Measurements from ENCODE around the gene DISP3.

Gene DISP3

GRCh38 chr1:11558871-11559590, 80.1 kb downstream of the DISP3 start:
- no peak for DNase-seq
- Histone ChIP-seq H3K4me1 (peaks cover 6% of the 10 kb centered on the region), H3K4me3 (ENCODE audit: low read depth, low read length) (no peak overlapping the region), H3K9me3 (no peaks in the 10 kb centered on the region), H3K27me3 (no peaks in the 10 kb centered on the region), H3K36me3 (no peaks in the 10 kb centered on the region)
- no peak for TF ChIP-seq CTCF (IDR thresholded peaks at IDR 0.05; ENCODE audit: low read depth, low read length)

- Histone ChIP-seq H3K9me3 (no peaks in the 10 kb centered on the region), H3K4me1 (peaks cover 11% of the 10 kb centered on the region), H3K36me3 (no peaks in the 10 kb centered on the region), H3K27me3 (no peaks in the 10 kb centered on the region), H3K4me3 (ENCODE audit: low read depth, low read length) (no peak overlapping the region)
- no peak for TF ChIP-seq CTCF (IDR thresholded peaks at IDR 0.05; ENCODE audit: low read depth, low read length)
- DNase-seq = peak; percentile 26
Measured at GRCh38 chr1:11559591-11559970, 80.6 kb downstream of the DISP3 start.

- DNase-seq = no peak
- Histone ChIP-seq H3K27me3 (no peaks in the 10 kb centered on the region), H3K4me1 (peaks cover 11% of the 10 kb centered on the region)
Measured at GRCh38 chr1:11560061-11560460, 81.1 kb downstream of the DISP3 start.

GRCh38 chr1:11561740-11562139, 82.8 kb downstream of the DISP3 start:
- Histone ChIP-seq H3K4me1 (peaks cover 11% of the 10 kb centered on the region), H3K27me3 (no peaks in the 10 kb centered on the region), H3K36me3 (no peaks in the 10 kb centered on the region), H3K4me3 (ENCODE audit: low read depth, low read length) (no peak overlapping the region), H3K9me3 (no peaks in the 10 kb centered on the region)
- no peak for DNase-seq
- TF ChIP-seq CTCF (IDR thresholded peaks at IDR 0.05; ENCODE audit: low read depth, low read length) = no peak

More at GRCh38 chr1:11560061-11560460, 81.1 kb downstream of the DISP3 start:
- no peaks in the 10 kb centered on the region for H3K9me3 ChIP-seq
- H3K4me3 ChIP-seq (ENCODE audit: low read depth, low read length) = no peak overlapping the region
- no peak for TF ChIP-seq CTCF (IDR thresholded peaks at IDR 0.05; ENCODE audit: low read depth, low read length)
- no peaks in the 10 kb centered on the region for H3K36me3 ChIP-seq

GRCh38 chr1:11562664-11563063, 83.7 kb downstream of the DISP3 start:
- Histone ChIP-seq H3K27me3 (no peaks in the 10 kb centered on the region), H3K4me1 (peaks cover 11% of the 10 kb centered on the region), H3K4me3 (ENCODE audit: low read depth, low read length) (no peak overlapping the region), H3K36me3 (no peaks in the 10 kb centered on the region), H3K9me3 (no peaks in the 10 kb centered on the region)
- DNase-seq = no peak
- TF ChIP-seq CTCF (IDR thresholded peaks at IDR 0.05; ENCODE audit: low read depth, low read length) = no peak

GRCh38 chr1:11563560-11564069, 84.7 kb downstream of the DISP3 start:
- no peaks in the 10 kb centered on the region for H3K9me3 ChIP-seq
- TF ChIP-seq CTCF (IDR thresholded peaks at IDR 0.05; ENCODE audit: low read depth, low read length) = no peak
- H3K4me1 ChIP-seq = peaks cover 11% of the 10 kb centered on the region
- H3K4me3 ChIP-seq (ENCODE audit: low read depth, low read length) = no peak overlapping the region
- DNase-seq = peak; percentile 89
- H3K27me3 ChIP-seq = no peaks in the 10 kb centered on the region
- H3K36me3 ChIP-seq = no peaks in the 10 kb centered on the region
